IMR-90 (cell line): ENCODE results near the gene SPRED2. TPM values are rescaled to one million over a fixed set of nuclear protein-coding genes. Genes with fewer than 3 reads are reported as not detected.

Experiments
- ATAC-seq: fragments of 200-7000 bp; cut with Tn5 transposase; 2 replicates; pipeline ENCODE4 v1.9.1; 2020; ENCODE audit warnings: low read depth, mild to moderate bottlenecking, moderate library complexity
- BruUV-seq: library from RNA; stranded (reverse); fragments of 400-500 nt; replicated peaks from 2 replicates; lab custom pipeline; 2021; lab: Mats Ljungman, UMichigan
- CTCF ChIA-PET: fragments of 300-600 bp; formaldehyde crosslinking; extraction: SDS; loops from one replicate; lab custom pipeline; 2021; ENCODE audit warnings: antibody characterized with exemption; lab: Yijun Ruan, JAX
- POLR2A ChIA-PET: fragments of 300-600 bp; sonication (Branson Sonifier 250); formaldehyde crosslinking; loops from one replicate; lab custom pipeline; 2022; ENCODE audit warnings: antibody characterized with exemption; ENCODE audit not compliant: unreplicated experiment; lab: Charles Lee
- DNase-seq: peaks from one replicate; pipeline ENCODE4 v3.0.0; 2013
- H2AFZ ChIP-seq: replicated peaks from 2 replicates; pipeline ENCODE3; 2013; ENCODE audit warnings: low read length, mild to moderate bottlenecking; ENCODE audit not compliant: poor library complexity
- H2AK5ac ChIP-seq: 2 replicates; pipeline ENCODE4 v1.6.1; 2013; ENCODE audit warnings: low read depth, low read length, inconsistent platforms
- H2AK9ac ChIP-seq: replicated peaks from 2 replicates; pipeline ENCODE3; 2013; ENCODE audit warnings: mild to moderate bottlenecking, low read depth, low read length, moderate library complexity; ENCODE audit not compliant: poor library complexity
- H2BK120ac ChIP-seq: 2 replicates; pipeline ENCODE4 v1.6.1; 2013; ENCODE audit warnings: low read depth, low read length, inconsistent platforms
- H2BK15ac ChIP-seq: 3 replicates; pipeline ENCODE4 v1.6.1; 2013; ENCODE audit warnings: low read depth, low read length, inconsistent platforms
- H2BK20ac ChIP-seq: 2 replicates; pipeline ENCODE4 v1.6.1; 2013; ENCODE audit warnings: low read depth, mild to moderate bottlenecking, inconsistent platforms, low read length, moderate library complexity
- H2BK5ac ChIP-seq: 2 replicates; pipeline ENCODE4 v1.6.1; 2013; ENCODE audit warnings: mild to moderate bottlenecking, low read depth, low read length, inconsistent platforms; ENCODE audit not compliant: poor library complexity, severe bottlenecking
- H3K14ac ChIP-seq: replicated peaks from 2 replicates; pipeline ENCODE4 v1.6.1; 2013; ENCODE audit warnings: low read depth, low read length, inconsistent platforms
- H3K18ac ChIP-seq: 2 replicates; pipeline ENCODE4 v1.6.1; 2013; ENCODE audit warnings: low read depth, low read length, control low read depth
- H3K23ac ChIP-seq: 2 replicates; pipeline ENCODE4 v1.6.1; 2013; ENCODE audit warnings: low read depth, low read length, inconsistent platforms
- H3K27ac ChIP-seq: 2 replicates; pipeline ENCODE4 v1.5.1; 2013; ENCODE audit warnings: mild to moderate bottlenecking, control low read depth, low read length; ENCODE audit not compliant: insufficient read depth
- H3K27me3 ChIP-seq: 2 replicates; pipeline ENCODE4 v1.6.1; 2013; ENCODE audit warnings: low read length; ENCODE audit not compliant: control insufficient read depth, insufficient read depth
- H3K36me3 ChIP-seq: 2 replicates; pipeline ENCODE4 v1.6.1; 2013; ENCODE audit warnings: low read length, mixed read lengths; ENCODE audit not compliant: control insufficient read depth, insufficient read depth
- H3K4ac ChIP-seq: 2 replicates; pipeline ENCODE4 v1.6.1; 2013; ENCODE audit warnings: low read depth, low read length, inconsistent platforms
- H3K4me1 ChIP-seq: 2 replicates; pipeline ENCODE4 v1.6.1; 2013; ENCODE audit warnings: low read length, mixed read lengths; ENCODE audit not compliant: control insufficient read depth, insufficient read depth
- H3K4me2 ChIP-seq: 2 replicates; pipeline ENCODE4 v1.6.1; 2013; ENCODE audit warnings: low read depth, mild to moderate bottlenecking, control low read depth, low read length, moderate library complexity
- H3K4me3 ChIP-seq: 2 replicates; pipeline ENCODE4 v1.5.1; 2013; ENCODE audit warnings: low read depth, mild to moderate bottlenecking, control low read depth, low read length, moderate library complexity; ENCODE audit not compliant: insufficient read depth
- H3K56ac ChIP-seq: 2 replicates; pipeline ENCODE4 v1.6.1; 2013; ENCODE audit warnings: low read length, inconsistent platforms; ENCODE audit not compliant: insufficient read depth; ENCODE audit errors: extremely low read depth
- H3K79me1 ChIP-seq, 2 experiments: 2 replicates each; pipeline ENCODE4 v1.6.1; 2013; ENCODE audit warnings: low read length in 2 of 2, inconsistent platforms in 1 of 2, low read depth in 1 of 2
- H3K9ac ChIP-seq: 2 replicates; pipeline ENCODE4 v1.6.1; 2013; ENCODE audit warnings: low read depth, low read length, control low read depth
- H3K9me1 ChIP-seq: 2 replicates; pipeline ENCODE4 v1.6.1; 2013; ENCODE audit warnings: low read length, inconsistent platforms; ENCODE audit not compliant: insufficient read depth
- H3K9me3 ChIP-seq: 2 replicates; pipeline ENCODE4 v1.6.1; 2013; ENCODE audit warnings: low read length; ENCODE audit not compliant: control insufficient read depth, insufficient read depth
- H4K20me1 ChIP-seq: 2 replicates; pipeline ENCODE4 v1.6.1; 2013; ENCODE audit warnings: low read length, inconsistent platforms; ENCODE audit not compliant: insufficient read depth
- H4K5ac ChIP-seq: 2 replicates; pipeline ENCODE4 v1.6.1; 2013; ENCODE audit warnings: mild to moderate bottlenecking, low read depth, low read length, control low read depth
- H4K8ac ChIP-seq, 2 experiments: 2 replicates each; pipeline ENCODE4 v1.6.1; 2013; ENCODE audit warnings: low read depth in 2 of 2, low read length in 2 of 2, control low read depth in 1 of 2, inconsistent platforms in 1 of 2
- H4K91ac ChIP-seq: 2 replicates; pipeline ENCODE4 v1.6.1; 2013; ENCODE audit warnings: low read depth, low read length, inconsistent platforms; ENCODE audit not compliant: insufficient read depth
- BHLHE40 ChIP-seq: fragments of 150-350 bp; IDR thresholded peaks from 2 replicates; pipeline ENCODE4 v1.6.1; 2016; ENCODE audit warnings: mild to moderate bottlenecking, low read depth, low read length
- CEBPB ChIP-seq: IDR thresholded peaks from 2 replicates; pipeline ENCODE4 v1.6.1; 2012; ENCODE audit warnings: low read depth, low read length, improper control_type of control experiment
- CTCF ChIP-seq: conservative IDR thresholded peaks from 2 replicates; pipeline ENCODE4 v1.5.1; 2012; ENCODE audit warnings: mild to moderate bottlenecking, low read depth, low read length, improper control_type of control experiment
- FOS ChIP-seq: fragments of 150-350 bp; IDR thresholded peaks from 2 replicates; pipeline ENCODE4 v1.6.1; 2016; ENCODE audit warnings: low read depth, low read length
- MAFK ChIP-seq: IDR thresholded peaks from 2 replicates; pipeline ENCODE4 v1.6.1; 2012; ENCODE audit warnings: low read depth, low read length, improper control_type of control experiment
- MAZ ChIP-seq: IDR thresholded peaks from 2 replicates; pipeline ENCODE4 v1.6.1; 2012; ENCODE audit warnings: low read depth, mild to moderate bottlenecking, low read length, improper control_type of control experiment, moderate library complexity, borderline replicate concordance
- MXI1 ChIP-seq: IDR thresholded peaks from 2 replicates; pipeline ENCODE4 v1.6.1; 2012; ENCODE audit warnings: low read depth, mild to moderate bottlenecking, low read length, moderate library complexity, borderline replicate concordance
- RAD21 ChIP-seq: IDR thresholded peaks from 2 replicates; pipeline ENCODE4 v1.6.1; 2012; ENCODE audit warnings: low read length, improper control_type of control experiment
- RCOR1 ChIP-seq: IDR thresholded peaks from 2 replicates; pipeline ENCODE4 v1.6.1; 2012; ENCODE audit warnings: mild to moderate bottlenecking, low read length, improper control_type of control experiment; ENCODE audit not compliant: insufficient replicate concordance
- RFX5 ChIP-seq: IDR thresholded peaks from 2 replicates; pipeline ENCODE4 v1.8.0; 2012; ENCODE audit warnings: low read depth, mild to moderate bottlenecking, low read length, moderate library complexity
- WGBS, 2 experiments: methylation state at CpG; one replicate each; pipeline versions ENCODE4 v1.1.5 to v1.1.7; 2013; ENCODE audit warnings: missing lambda C conversion rate in 2 of 2; ENCODE audit not compliant: insufficient read length in 1 of 2; ENCODE audit errors: extremely low coverage in 2 of 2; 5-methylcytosine and 5-hydroxymethylcytosine counted together
- dilution Hi-C: fragments of 300-500 bp; cut with HindIII; formaldehyde crosslinking; loops from one replicate; pipeline ENCODE4 v1.14.3; 2018; ENCODE audit warnings: low sequenced_read_pairs; ENCODE audit not compliant: unreplicated experiment
- in situ Hi-C: fragments of 300-500 bp; cut with MboI; formaldehyde crosslinking; loops from 3 replicates; pipeline ENCODE4 v1.14.3; 2019; ENCODE audit warnings: low sequenced_read_pairs, inconsistent platforms, mixed read lengths
- intact Hi-C: fragments of 100-400 bp; cut with micrococcal nuclease; formaldehyde crosslinking; loops from 2 replicates; pipeline ENCODE4 v1.10.0; 2022
- polyA plus RNA-seq, 3 experiments: library from polyadenylated mRNA; depleted of rRNA; stranded (reverse); fragments of >200 nt; gene quantifications; 2 replicates each; pipeline ENCODE4 v1.2.3, GENCODE V29; 2012; ENCODE audit warnings: low replicate concordance in 1 of 3
- total RNA-seq: library from RNA; depleted of rRNA; stranded (reverse); fragments of >200 nt; gene quantifications from 2 replicates; pipeline ENCODE4 v1.2.3, GENCODE V29; 2012

SPRED2 gene
- total and polyA plus RNA-seq, 2 of the 4 experiments (the other 2 are of a cell fraction), result 4.8 to 18.7 TPM

- CTCF ChIA-PET, result no interaction called here
- Histone ChIP-seq H4K8ac (no peak overlapping the region), H2BK120ac (no peak overlapping the region), H3K4me3 (no peak overlapping the region), H2AK5ac (peak overlapping the region; percentile 7), H4K91ac (no peak overlapping the region), H3K4me1 (peaks cover 25% of the 10 kb centered on the region), H3K27ac (no peak overlapping the region), H3K23ac (no peak overlapping the region), H3K9me3 (no peaks in the 10 kb centered on the region), H2BK15ac (no peak overlapping the region), H3K4ac (no peak overlapping the region), H4K5ac (no peak overlapping the region), H2BK5ac (no peak overlapping the region), H2BK20ac (no peak overlapping the region), H3K18ac (no peak overlapping the region), H3K79me1 (peaks cover 49 to 88% of the 10 kb centered on the region in 2 experiments), H3K36me3 (no peaks in the 10 kb centered on the region), H3K4me2 (no peak overlapping the region), H4K20me1 (peaks cover 61% of the 10 kb centered on the region), H2AK9ac (no peak overlapping the region), H3K56ac (no peak overlapping the region), H3K14ac (no peak overlapping the region), H3K9me1 (peaks cover 27% of the 10 kb centered on the region), H2AFZ (no peak overlapping the region), H3K9ac (no peak overlapping the region), H3K27me3 (no peaks in the 10 kb centered on the region)
- in situ Hi-C loops, result no loop called here
- intact Hi-C loops, result no loop called here
- dilution Hi-C loops, result no loop called here
- 80% methylated on average over 1 of the region's 5 CpGs; no CpG with 5 or more reads in 1 of the 2 experiments for WGBS, 2 experiments
- TF ChIP-seq RCOR1 (no peak), RAD21 (no peak), MAFK (no peak), MXI1 (no peak), MAZ (no peak), RFX5 (no peak), CEBPB (no peak), FOS (no peak), BHLHE40 (no peak), CTCF (no peak)
- POLR2A ChIA-PET, result no interaction called here
- BruUV-seq, result no TSS peak
- DNase-seq (no peak), ATAC-seq (no peak)
Observed at GRCh38 chr2:65353927-65354326, 78.5 kb downstream of the SPRED2 start.
